Activated naive CD4-positive, alpha-beta T cell treated with anti-CD3 and anti-CD28 coated beads, Interleukin-2, amount 50 U/mL, for 72 hours (primary cell): Measurements from ENCODE around the gene RNF40. TPM values are rescaled to one million over a fixed set of nuclear protein-coding genes. Genes with fewer than 3 reads are reported as not detected.
A peak's percentile ranks its signal among the peaks of the same experiment; 100 is the strongest.
"Not testable (repeated sequence)": the region's sequence is repeated elsewhere in the genome, so short reads cannot be mapped to it uniquely, and the experiment has no call there.

Experiments used
- ATAC-seq, 2 donors: fragments of 150-1000 bp; cut with Tn5 transposase; 2 replicates each; pipeline ENCODE4 v1.10.0; 2021; ENCODE audit warnings: mild to moderate bottlenecking in 2 of 2, moderate library complexity in 2 of 2
- DNase-seq, 2 donors: peaks; one replicate each; pipeline ENCODE4 v3.0.0; 2021 to 2022; ENCODE audit warnings: low spot score in 2 of 2
- H3K27ac Mint-ChIP-seq, 2 donors: one replicate each; pipeline ENCODE4 v1.8.0; 2022; ENCODE audit warnings: mild to moderate bottlenecking in 2 of 2, mixed read lengths in 2 of 2
- H3K36me3 Mint-ChIP-seq, 2 donors: one replicate each; pipeline ENCODE4 v1.8.0; 2022; ENCODE audit warnings: mixed read lengths in 2 of 2
- H3K9me3 Mint-ChIP-seq, 2 donors: one replicate each; pipeline ENCODE4 v1.8.0; 2022; ENCODE audit warnings: mixed read lengths in 2 of 2
- total RNA-seq, 2 donors: library from RNA; stranded (reverse); gene quantifications; one replicate each; pipeline ENCODE4 v1.2.3, GENCODE V29; 2022

Gene RNF40
- total RNA-seq, 2 donors from 2014 or later, result 68.9 to 74.4 TPM

- Mint-ChIP-seq H3K27ac (no peak overlapping the region), H3K9me3 (no peaks in the 10 kb centered on the region), H3K36me3 (no peaks in the 10 kb centered on the region)
- no peak for ATAC-seq
- DNase-seq, result peak in 1 of 2 donors; percentile 52
These were observed 21.4 kb downstream of the RNF40 start for GRCh38 chr16:30783280-30784109.

DNA sequence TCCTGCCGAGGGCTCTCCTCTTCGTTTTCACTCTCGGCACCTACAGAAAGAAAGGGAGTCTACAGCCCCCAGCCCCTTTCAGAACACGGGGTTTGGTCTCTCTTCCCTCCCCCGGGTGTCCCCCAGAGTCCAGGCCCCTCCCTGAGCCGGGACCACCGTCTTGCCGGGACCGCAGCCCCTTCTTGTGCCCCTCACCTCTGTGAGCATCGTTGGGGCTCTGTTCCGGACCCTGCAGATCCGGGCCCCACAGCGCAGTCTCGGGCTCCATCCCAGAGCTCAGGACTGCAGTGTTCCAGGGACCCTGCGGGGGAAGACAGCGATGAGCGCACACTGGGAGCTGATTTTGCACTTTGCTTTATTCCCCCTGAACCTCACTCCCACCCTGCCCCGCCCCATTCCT is 22.1 kb downstream of the RNF40 start:
- Mint-ChIP-seq H3K36me3 (no peaks in the 10 kb centered on the region), H3K27ac (no peak overlapping the region), H3K9me3 (no peaks in the 10 kb centered on the region)
- no peak for DNase-seq
- ATAC-seq, result no peak

DNA sequence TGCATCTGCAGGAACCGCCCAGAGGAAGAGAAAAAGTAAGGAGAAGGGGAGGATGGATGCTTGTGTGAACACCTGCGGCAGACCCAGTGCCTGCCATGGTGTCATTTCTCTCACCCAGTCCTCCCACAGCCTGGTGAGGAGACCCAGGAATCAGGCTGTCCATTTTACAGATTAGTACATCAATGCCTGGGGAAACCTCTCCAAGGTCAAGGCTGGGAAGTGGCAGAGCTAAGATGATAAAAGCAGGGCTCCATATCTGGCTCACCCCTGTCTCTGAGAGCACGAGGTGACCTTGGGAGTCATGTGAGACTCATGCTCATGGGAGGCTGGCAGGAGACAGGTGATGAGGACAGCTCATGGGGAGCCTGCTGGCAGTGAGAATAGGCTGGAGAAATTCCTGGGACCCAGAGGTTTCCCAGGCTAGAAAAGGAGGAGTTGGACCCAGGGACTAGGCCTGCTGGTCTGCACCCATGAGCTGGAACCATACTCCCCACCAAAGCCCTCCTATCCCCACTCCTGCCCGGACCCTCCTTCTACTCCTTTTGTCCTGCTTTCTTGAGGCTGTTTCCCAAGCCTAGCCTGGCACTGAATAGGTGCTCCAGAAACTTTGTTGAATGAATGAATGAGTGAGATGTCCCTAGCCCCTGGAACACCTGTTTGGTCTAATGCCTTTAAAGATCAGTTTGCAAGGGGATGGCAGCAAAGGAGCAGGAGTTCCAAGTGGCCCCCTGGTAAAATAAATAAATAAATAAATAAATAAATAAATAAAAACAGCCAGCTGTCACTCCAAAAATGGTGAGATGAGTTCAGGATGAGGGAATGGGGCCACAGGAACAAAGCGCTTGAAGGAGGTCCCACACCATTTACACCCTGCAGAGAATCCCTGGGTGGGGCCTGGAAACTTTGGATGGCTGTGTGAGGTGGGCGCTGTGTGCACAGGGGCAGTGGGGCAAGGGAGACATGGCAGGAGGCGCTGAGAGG is 23.3 kb downstream of the RNF40 start:
- no peaks in the 10 kb centered on the region for H3K9me3 Mint-ChIP-seq
- no peak for DNase-seq
- H3K36me3 Mint-ChIP-seq, result no peaks in the 10 kb centered on the region
- ATAC-seq, result no peak
- peak overlapping the region in 1 of 2 donors; percentile 44 for H3K27ac Mint-ChIP-seq

GRCh38 chr16:30786115-30786935 is 24.2 kb downstream of the RNF40 start:
- Mint-ChIP-seq H3K27ac (peak overlapping the region; percentile 38 to 72), H3K36me3 (no peaks in the 10 kb centered on the region), H3K9me3 (no peaks in the 10 kb centered on the region)
- DNase-seq (no peak), ATAC-seq (peak; percentile 70 to 72)

- H3K27ac Mint-ChIP-seq, result peak within 1 kb of the TSS; percentile 38 to 72
- H3K36me3 Mint-ChIP-seq, result no peaks in the 10 kb centered on the region
- ATAC-seq, result peak; percentile 49 to 56
- DNase-seq, result no peak
- no peaks in the 10 kb centered on the region for H3K9me3 Mint-ChIP-seq
These were observed 25.0 kb downstream of the RNF40 start, which contains the start of gene ZNF629 for GRCh38 chr16:30786936-30787612. Gene ZNF629, minus strand, starts transcription at chr16:30787205. Its CDS starts 2,723 bp downstream, at chr16:30784482.

DNA sequence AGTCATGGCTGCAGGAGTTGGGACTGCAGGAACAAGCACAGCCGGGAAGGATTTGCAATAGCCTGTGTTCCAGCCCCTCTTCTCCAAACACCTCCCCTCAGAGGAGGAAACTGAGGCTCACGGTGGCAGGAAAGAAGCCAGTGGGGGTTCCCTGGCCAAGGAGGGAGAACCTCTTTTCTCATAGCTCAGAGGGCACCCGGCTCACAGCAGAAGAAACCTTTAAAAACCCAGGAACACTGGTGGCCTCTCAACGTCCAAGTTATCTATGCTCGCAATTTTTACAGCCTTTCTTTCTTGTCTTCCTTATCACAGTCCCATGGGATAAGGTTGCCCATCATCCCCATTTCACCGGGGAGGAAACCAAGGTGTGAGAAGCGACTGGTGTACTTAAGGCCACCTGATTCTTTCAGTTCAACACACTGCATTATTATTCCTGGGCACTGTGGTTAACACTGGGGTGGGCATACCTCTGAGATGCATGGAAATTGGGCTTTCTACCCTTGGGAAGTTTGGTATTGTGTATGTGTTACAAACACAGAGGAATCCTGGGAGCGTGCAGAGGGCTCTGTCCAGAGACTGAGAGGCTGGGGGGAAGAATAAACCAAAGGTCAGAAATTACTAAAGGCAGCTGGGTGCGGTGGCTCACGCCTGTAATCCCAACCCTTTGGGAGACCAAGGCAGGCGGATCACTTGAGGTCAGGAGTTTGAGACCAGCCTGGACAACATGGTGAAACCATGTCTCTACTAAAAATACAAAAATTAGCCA is 25.7 kb downstream of the RNF40 start:
- no peaks in the 10 kb centered on the region for H3K9me3 Mint-ChIP-seq
- ATAC-seq (no peak), DNase-seq (no peak)
- H3K36me3 Mint-ChIP-seq, result no peaks in the 10 kb centered on the region
- peak overlapping the region in 1 of 2 donors; percentile 38 for H3K27ac Mint-ChIP-seq

DNA sequence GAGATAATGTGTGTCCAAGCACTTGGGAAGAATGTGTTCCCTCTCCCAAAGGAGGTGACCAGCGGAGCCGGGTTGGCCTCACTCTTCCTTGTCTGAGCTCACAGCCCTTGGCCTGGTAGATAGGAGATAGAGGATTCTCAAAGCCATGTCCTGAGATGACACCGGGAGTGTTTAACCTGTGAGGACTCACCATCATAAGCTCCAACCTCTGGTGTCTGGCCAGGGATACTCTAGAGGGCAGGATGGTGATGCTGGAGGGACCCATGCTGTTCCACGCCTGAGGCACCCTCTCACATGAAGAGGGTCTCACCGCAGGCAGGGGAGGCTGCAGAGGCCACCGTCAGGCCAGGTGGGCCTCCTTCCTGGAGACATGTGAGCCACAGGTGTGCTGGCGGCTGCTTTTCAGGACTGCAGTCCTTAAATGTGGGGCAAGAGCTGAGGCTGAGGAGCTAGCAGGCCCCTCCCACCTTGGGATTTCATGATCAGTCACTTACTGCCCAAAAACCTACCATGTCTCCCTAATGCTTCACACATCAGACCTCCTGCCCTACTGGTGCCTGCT is 31.5 kb downstream of the RNF40 start:
- Mint-ChIP-seq H3K9me3 (no peaks in the 10 kb centered on the region), H3K27ac (no peak overlapping the region), H3K36me3 (no peaks in the 10 kb centered on the region)
- ATAC-seq, result no peak
- no peak for DNase-seq

DNA sequence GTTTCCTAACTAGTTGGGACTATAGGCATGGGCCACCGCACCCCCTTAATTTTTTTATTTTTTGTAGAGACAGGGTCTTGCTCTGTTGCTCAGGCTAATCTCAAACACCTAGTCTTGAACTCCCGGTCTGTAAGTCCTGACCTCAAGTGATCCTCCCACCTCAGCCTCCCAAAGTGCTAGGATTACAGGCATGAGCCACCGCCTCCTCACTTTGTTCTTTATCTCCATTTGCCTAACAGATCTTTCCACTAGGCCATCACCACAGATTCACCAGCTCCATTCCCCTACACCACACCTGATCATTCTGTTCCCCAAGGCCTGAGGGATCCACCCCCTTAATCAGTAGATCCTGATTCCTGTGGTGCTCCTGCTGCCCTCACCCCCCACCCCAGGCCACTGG is 32.5 kb downstream of the RNF40 start:
- Mint-ChIP-seq H3K9me3 (no peaks in the 10 kb centered on the region), H3K27ac (no peak overlapping the region), H3K36me3 (no peaks in the 10 kb centered on the region)
- no peak for DNase-seq
- ATAC-seq, result no peak

GRCh38 chr16:30797670-30798309 is 35.7 kb downstream of the RNF40 start:
- H3K9me3 Mint-ChIP-seq, result no peaks in the 10 kb centered on the region
- no peak overlapping the region for H3K27ac Mint-ChIP-seq
- DNase-seq (no peak), ATAC-seq (no peak)
- H3K36me3 Mint-ChIP-seq, result no peaks in the 10 kb centered on the region

DNA sequence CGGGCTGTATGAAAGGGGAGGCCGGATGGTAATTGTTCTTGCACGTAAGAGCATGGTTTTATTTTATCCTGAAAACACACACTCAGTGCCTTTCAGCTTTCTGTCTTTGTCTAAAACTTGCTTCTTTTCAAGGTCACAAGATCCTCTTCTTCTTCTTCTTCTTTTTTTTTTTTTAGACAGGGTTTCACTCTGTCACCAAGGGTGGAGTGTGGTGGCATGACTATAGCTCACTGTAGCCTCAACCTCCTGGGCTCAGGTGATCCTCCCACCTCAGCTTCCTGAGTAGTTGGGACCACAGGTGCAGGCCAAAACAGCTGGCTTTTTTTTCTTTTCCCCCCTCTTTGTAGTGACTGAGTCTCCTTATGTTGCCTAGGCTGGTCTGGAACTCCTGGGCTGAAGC is 40.8 kb downstream of the RNF40 start:
- ATAC-seq (no peak), DNase-seq (no peak)
- Mint-ChIP-seq H3K36me3 (peaks cover 4 to 8% of the 10 kb centered on the region in 2 donors), H3K9me3 (no peaks in the 10 kb centered on the region), H3K27ac (no peak overlapping the region)

DNA sequence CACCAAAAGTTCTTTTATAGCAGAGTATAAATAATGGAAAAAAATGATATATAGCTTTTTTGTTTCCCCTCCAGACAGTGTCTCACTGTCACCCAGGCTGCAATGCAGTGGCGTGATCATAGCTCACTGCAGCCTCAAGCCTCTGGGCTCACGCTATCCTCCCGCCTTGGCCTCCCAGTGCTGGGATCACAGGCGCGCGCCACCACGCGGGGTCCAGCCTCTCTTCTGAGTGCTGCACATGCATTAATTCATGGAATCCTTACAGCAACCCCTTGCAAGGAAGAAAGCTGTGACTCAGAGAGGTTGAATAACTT is 42.9 kb downstream of the RNF40 start:
- Mint-ChIP-seq H3K27ac (peak overlapping the region in 1 of 2 donors; percentile 15), H3K9me3 (no peaks in the 10 kb centered on the region), H3K36me3 (peaks cover 4 to 8% of the 10 kb centered on the region in 2 donors)
- peak; percentile 43 for ATAC-seq
- DNase-seq, result peak in 1 of 2 donors; percentile 39

GRCh38 chr16:30805370-30806169 is 43.4 kb downstream of the RNF40 start:
- Mint-ChIP-seq H3K27ac (peak overlapping the region in 1 of 2 donors; percentile 15), H3K36me3 (peaks cover 4 to 8% of the 10 kb centered on the region in 2 donors), H3K9me3 (no peaks in the 10 kb centered on the region)
- ATAC-seq (peak; percentile 64 to 79), DNase-seq (peak in 1 of 2 donors; percentile 50)

DNA sequence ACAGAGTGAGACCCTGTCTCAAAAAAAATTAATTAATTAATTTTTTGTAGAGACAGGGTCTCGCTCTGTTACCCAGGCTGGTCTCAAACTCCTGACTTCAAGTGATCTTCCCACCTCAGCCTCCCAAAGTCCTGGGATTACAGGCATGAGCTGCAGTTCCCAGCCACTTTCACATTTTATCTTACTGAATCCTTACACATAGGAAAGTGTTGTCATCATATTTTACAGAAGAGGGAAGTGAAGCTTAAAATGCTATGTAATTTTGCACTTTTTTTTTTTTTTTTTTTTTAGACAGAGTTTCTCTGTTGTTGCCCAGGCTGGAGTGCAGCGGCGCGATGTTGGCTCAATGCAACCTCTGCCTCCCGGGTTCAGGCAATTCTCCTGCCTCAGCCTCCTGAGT is 46.0 kb downstream of the RNF40 start:
- Mint-ChIP-seq H3K9me3 (no peaks in the 10 kb centered on the region), H3K36me3 (peaks cover 4 to 8% of the 10 kb centered on the region in 2 donors), H3K27ac (no peak overlapping the region)
- DNase-seq (no peak), ATAC-seq (no peak)

- H3K36me3 Mint-ChIP-seq, ATAC-seq, H3K27ac Mint-ChIP-seq, DNase-seq, H3K9me3 Mint-ChIP-seq: not testable (repeated sequence)
These were observed 46.8 kb downstream of the RNF40 start for GRCh38 chr16:30808890-30809426.
